ENCODE data around the gene SYPL2.

SYPL2 gene

DNA sequence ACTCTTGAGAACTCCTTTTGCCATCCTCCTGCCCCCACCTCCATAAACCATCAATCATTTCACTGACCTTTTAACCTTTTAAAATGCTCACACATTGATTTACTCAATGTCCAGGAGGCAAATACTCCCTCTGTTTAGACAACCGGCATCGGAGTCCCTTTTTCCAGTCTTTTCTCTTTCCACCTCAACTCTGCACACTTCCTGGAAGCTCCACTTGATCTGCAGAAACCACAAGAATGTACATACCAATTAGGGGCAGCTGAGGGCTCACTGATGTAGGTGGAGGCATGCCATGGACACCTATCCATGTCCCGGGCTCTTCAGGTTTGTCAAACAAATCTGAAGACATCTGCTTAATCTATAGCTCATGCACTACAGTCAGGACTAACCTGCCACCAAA, 48.5 kb downstream of the SYPL2 start:
- TF ChIP-seq ZFP30 (CRISPR knock-in tag; IDR thresholded peaks at IDR 0.05) (no peak), ZNF8 (CRISPR knock-in tag; IDR thresholded peaks at IDR 0.05) (no peak), SNAI2 (CRISPR knock-in tag; IDR thresholded peaks at IDR 0.05) (no peak), BACH2 (CRISPR knock-in tag; IDR thresholded peaks at IDR 0.05; ENCODE audit: borderline replicate concordance) (no peak), TOX (CRISPR knock-in tag; IDR thresholded peaks at IDR 0.05; ENCODE audit: borderline replicate concordance) (no peak), ZNF565 (CRISPR knock-in tag; conservative IDR thresholded peaks at IDR 0.05; ENCODE audit: low read depth) (no peak), ZC3H10 (CRISPR knock-in tag; IDR thresholded peaks at IDR 0.05) (no peak), ZFP3 (CRISPR knock-in tag; IDR thresholded peaks at IDR 0.05) (no peak), ISL1 (CRISPR knock-in tag; IDR thresholded peaks at IDR 0.05) (no peak), RARB (CRISPR knock-in tag; IDR thresholded peaks at IDR 0.05) (no peak), TCF4 (CRISPR knock-in tag; IDR thresholded peaks at IDR 0.05; ENCODE audit: borderline replicate concordance) (no peak), GLIS3 (CRISPR knock-in tag; IDR thresholded peaks at IDR 0.05) (no peak), CSDC2 (CRISPR knock-in tag; IDR thresholded peaks at IDR 0.05) (no peak), ESRRG (CRISPR knock-in tag; IDR thresholded peaks at IDR 0.05) (no peak)
- TF ChIP-seq, protein P1, sequence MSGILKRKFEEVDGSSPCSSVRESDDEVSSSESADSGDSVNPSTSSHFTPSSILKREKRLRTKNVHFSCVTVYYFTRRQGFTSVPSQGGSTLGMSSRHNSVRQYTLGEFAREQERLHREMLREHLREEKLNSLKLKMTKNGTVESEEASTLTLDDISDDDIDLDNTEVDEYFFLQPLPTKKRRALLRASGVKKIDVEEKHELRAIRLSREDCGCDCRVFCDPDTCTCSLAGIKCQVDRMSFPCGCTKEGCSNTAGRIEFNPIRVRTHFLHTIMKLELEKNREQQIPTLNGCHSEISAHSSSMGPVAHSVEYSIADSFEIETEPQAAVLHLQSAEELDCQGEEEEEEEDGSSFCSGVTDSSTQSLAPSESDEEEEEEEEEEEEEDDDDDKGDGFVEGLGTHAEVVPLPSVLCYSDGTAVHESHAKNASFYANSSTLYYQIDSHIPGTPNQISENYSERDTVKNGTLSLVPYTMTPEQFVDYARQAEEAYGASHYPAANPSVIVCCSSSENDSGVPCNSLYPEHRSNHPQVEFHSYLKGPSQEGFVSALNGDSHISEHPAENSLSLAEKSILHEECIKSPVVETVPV (CRISPR knock-in tag; IDR thresholded peaks at IDR 0.05): no peak
- TF ChIP-seq, protein P2, sequence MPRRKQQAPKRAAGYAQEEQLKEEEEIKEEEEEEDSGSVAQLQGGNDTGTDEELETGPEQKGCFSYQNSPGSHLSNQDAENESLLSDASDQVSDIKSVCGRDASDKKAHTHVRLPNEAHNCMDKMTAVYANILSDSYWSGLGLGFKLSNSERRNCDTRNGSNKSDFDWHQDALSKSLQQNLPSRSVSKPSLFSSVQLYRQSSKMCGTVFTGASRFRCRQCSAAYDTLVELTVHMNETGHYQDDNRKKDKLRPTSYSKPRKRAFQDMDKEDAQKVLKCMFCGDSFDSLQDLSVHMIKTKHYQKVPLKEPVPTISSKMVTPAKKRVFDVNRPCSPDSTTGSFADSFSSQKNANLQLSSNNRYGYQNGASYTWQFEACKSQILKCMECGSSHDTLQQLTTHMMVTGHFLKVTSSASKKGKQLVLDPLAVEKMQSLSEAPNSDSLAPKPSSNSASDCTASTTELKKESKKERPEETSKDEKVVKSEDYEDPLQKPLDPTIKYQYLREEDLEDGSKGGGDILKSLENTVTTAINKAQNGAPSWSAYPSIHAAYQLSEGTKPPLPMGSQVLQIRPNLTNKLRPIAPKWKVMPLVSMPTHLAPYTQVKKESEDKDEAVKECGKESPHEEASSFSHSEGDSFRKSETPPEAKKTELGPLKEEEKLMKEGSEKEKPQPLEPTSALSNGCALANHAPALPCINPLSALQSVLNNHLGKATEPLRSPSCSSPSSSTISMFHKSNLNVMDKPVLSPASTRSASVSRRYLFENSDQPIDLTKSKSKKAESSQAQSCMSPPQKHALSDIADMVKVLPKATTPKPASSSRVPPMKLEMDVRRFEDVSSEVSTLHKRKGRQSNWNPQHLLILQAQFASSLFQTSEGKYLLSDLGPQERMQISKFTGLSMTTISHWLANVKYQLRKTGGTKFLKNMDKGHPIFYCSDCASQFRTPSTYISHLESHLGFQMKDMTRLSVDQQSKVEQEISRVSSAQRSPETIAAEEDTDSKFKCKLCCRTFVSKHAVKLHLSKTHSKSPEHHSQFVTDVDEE (CRISPR knock-in tag; IDR thresholded peaks at IDR 0.05): no peak
- TF ChIP-seq, protein P3, sequence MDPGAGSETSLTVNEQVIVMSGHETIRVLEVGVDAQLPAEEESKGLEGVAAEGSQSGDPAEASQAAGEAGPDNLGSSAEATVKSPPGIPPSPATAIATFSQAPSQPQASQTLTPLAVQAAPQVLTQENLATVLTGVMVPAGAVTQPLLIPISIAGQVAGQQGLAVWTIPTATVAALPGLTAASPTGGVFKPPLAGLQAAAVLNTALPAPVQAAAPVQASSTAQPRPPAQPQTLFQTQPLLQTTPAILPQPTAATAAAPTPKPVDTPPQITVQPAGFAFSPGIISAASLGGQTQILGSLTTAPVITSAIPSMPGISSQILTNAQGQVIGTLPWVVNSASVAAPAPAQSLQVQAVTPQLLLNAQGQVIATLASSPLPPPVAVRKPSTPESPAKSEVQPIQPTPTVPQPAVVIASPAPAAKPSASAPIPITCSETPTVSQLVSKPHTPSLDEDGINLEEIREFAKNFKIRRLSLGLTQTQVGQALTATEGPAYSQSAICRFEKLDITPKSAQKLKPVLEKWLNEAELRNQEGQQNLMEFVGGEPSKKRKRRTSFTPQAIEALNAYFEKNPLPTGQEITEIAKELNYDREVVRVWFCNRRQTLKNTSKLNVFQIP (CRISPR knock-in tag; IDR thresholded peaks at IDR 0.05; ENCODE audit: borderline replicate concordance, low read depth): no peak
- TF ChIP-seq, protein P4, sequence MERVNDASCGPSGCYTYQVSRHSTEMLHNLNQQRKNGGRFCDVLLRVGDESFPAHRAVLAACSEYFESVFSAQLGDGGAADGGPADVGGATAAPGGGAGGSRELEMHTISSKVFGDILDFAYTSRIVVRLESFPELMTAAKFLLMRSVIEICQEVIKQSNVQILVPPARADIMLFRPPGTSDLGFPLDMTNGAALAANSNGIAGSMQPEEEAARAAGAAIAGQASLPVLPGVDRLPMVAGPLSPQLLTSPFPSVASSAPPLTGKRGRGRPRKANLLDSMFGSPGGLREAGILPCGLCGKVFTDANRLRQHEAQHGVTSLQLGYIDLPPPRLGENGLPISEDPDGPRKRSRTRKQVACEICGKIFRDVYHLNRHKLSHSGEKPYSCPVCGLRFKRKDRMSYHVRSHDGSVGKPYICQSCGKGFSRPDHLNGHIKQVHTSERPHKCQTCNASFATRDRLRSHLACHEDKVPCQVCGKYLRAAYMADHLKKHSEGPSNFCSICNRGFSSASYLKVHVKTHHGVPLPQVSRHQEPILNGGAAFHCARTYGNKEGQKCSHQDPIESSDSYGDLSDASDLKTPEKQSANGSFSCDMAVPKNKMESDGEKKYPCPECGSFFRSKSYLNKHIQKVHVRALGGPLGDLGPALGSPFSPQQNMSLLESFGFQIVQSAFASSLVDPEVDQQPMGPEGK (CRISPR knock-in tag; IDR thresholded peaks at IDR 0.05; ENCODE audit: borderline replicate concordance): no peak
- TF ChIP-seq, protein P5, sequence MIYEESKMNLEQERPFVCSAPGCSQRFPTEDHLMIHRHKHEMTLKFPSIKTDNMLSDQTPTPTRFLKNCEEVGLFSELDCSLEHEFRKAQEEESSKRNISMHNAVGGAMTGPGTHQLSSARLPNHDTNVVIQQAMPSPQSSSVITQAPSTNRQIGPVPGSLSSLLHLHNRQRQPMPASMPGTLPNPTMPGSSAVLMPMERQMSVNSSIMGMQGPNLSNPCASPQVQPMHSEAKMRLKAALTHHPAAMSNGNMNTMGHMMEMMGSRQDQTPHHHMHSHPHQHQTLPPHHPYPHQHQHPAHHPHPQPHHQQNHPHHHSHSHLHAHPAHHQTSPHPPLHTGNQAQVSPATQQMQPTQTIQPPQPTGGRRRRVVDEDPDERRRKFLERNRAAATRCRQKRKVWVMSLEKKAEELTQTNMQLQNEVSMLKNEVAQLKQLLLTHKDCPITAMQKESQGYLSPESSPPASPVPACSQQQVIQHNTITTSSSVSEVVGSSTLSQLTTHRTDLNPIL (CRISPR knock-in tag; IDR thresholded peaks at IDR 0.05; ENCODE audit: low read depth): no peak
- ATAC-seq: peak; percentile 39; the same call in 1 of the 3 replicates

DNA sequence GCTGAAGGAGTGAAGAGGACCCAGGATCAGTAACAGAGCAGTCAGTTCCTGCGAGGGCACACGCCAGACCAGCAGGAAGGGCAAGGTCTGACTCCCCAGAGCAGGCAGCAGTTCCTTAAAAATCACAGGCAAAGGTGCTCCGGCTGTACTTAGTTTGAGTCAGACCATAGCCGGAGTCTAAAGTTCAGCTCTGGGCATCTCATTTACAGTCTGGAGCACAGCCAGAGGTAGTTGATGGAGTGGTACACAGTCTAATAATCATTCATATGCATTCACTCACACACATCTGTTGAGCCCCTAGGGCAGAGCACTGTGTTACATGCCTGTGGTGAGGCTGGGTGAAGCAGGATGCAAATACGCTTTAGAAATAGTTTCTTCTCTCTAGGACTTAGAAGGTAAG, 50.5 kb downstream of the SYPL2 start:
- no peak; the same call in 2 of the 3 replicates for ATAC-seq
- no peak for TF ChIP-seq ZFP30 (CRISPR knock-in tag; IDR thresholded peaks at IDR 0.05)
- no peak for TF ChIP-seq ISL1 (CRISPR knock-in tag; IDR thresholded peaks at IDR 0.05)
- no peak for TF ChIP-seq SNAI2 (CRISPR knock-in tag; IDR thresholded peaks at IDR 0.05)
- TF ChIP-seq OSR1 (CRISPR knock-in tag; IDR thresholded peaks at IDR 0.05): no peak
- TF ChIP-seq TOX (CRISPR knock-in tag; IDR thresholded peaks at IDR 0.05; ENCODE audit: borderline replicate concordance): no peak
- TF ChIP-seq, protein P3 (CRISPR knock-in tag; IDR thresholded peaks at IDR 0.05; ENCODE audit: borderline replicate concordance, low read depth): no peak
- no peak for TF ChIP-seq ARNTL (CRISPR knock-in tag; IDR thresholded peaks at IDR 0.05; ENCODE audit: borderline replicate concordance, low read depth)
- TF ChIP-seq TCF4 (CRISPR knock-in tag; IDR thresholded peaks at IDR 0.05; ENCODE audit: borderline replicate concordance): no peak
- TF ChIP-seq, protein P1 (CRISPR knock-in tag; IDR thresholded peaks at IDR 0.05): no peak
- TF ChIP-seq, protein P5 (CRISPR knock-in tag; IDR thresholded peaks at IDR 0.05; ENCODE audit: low read depth): no peak
- TF ChIP-seq BACH2 (CRISPR knock-in tag; IDR thresholded peaks at IDR 0.05; ENCODE audit: borderline replicate concordance): no peak
- TF ChIP-seq, protein P4 (CRISPR knock-in tag; IDR thresholded peaks at IDR 0.05; ENCODE audit: borderline replicate concordance): no peak
- no peak for TF ChIP-seq ESRRG (CRISPR knock-in tag; IDR thresholded peaks at IDR 0.05)
- TF ChIP-seq PPARA (CRISPR knock-in tag; IDR thresholded peaks at IDR 0.05; ENCODE audit: borderline replicate concordance): no peak
- TF ChIP-seq GLIS3 (CRISPR knock-in tag; IDR thresholded peaks at IDR 0.05): no peak
